Activated CD4-positive, alpha-beta T cell treated with anti-CD3 and anti-CD28 coated beads, Interleukin-2, amount 50 U/mL, for 4 hours (primary cell): ENCODE results near the gene CDKL4.
"Not testable (repeated sequence)": the region's sequence is repeated elsewhere in the genome, so short reads cannot be mapped to it uniquely, and the experiment has no call there.

Experiments used
- DNase-seq, 2 experiments: peaks; one replicate each; pipeline ENCODE4 v3.0.0-alpha.2; 2020

The CDKL4 gene

DNA sequence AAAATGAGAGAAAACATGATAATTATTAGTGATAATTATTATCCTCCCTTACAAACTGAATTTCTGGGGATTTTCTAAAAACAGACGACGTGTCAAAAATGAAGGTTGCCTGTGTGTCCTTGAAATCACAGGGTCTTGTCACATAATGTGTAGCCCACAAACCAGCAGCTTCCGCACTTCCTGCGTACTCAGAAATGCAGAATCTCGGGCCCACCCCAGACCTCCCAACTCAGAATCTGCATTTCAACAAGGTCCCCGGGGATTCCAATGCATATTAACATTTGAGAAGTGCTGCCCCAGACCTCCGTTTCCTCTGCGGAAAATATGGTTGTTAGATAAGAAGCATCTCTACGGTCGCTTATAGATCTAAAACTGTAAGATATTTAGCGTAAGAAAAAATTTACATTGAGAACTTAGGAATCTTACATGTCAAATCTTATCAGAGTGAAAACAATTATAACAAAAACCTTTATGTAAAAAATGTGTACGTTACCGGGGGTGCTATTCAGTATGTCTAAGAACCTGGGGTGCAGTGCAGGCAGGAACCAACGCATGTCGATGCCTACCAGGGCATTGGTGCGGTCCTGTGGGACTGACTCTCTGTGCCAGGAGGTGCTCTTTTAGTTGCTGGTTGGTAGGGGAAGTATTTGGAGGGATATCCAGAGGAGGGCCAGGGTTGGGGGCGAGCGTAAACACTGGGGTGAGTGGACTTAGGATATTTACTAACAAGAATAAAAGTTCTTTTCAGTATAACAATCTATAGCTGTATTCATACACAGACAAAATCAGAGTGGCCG is 15.2 kb downstream of the CDKL4 start:
- DNase-seq: no peak

DNA sequence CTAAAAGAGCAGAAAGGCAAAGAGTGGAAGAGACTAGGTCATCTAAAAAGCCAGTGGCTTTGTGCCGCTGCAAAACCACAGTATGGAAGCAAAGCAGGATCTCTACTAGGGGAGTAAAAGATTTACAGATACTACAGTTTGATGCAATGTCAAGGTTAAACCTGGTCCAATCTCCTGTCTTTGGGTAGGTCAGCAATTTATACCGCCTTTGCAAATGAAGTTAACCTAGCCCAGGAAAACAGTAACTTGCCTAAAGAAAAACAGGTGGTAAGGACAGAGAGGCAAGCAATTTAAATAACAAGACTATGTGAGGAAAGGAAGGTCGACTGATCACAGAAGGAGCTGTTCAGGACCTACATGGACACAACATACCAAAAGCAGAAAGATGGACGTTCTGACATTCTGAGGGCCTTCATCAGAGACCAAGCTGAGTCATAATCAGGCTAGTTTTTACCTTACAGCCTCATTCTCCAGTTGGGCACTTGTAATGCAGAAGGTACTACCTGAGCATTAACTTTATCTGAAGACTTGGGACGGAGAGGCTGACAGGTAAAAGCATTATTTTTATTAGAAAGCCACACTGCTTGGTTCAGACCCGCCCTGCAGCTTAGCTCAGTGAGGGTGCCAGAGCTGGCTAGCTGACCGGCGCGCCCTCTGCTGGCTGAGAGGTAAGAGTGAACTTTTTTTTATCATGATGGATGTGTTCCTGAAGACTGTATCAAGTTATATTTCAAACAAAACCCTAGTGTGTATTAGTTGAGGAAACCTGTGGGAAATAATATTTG is 15.9 kb downstream of the CDKL4 start:
- peak; percentile 80 to 81 for DNase-seq

DNA sequence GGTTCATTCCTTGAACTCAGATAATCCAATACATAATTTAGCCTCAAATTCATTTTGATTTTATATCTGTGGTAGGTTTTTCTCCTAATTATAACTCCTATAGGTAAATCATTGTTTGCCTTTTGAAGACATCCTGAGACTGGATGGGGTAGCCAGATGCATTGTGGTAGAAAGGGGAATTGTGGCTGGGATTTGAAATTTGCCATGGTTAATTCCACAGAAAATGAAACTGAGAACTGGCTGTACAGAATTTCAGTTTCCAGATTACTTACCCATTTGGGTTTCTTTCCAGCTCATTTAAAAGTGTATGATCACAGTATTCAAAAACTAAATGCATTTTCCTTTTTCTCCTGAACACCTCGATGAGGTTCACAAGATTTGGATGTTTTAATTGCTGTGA is 18.2 kb downstream of the CDKL4 start:
- no peak for DNase-seq

DNA sequence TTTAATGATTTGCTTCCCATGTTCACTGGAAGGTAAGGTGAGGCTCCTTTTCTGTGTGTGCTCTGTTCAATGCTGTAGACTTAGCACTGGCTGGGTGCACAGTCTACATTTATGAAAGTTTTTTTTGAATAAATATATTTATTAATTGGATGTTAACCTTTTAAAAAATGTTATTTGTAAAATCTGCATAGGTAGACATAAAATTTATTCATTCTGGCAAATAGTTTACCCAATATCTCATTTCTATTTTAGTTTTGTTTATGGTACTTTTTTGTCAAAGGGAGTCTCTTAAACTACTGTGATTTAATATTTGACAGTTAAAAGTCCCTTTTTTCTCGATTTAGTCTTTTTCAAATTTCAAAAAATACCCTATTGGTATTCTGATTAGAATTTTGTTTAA is 19.9 kb downstream of the CDKL4 start:
- no peak for DNase-seq

DNA sequence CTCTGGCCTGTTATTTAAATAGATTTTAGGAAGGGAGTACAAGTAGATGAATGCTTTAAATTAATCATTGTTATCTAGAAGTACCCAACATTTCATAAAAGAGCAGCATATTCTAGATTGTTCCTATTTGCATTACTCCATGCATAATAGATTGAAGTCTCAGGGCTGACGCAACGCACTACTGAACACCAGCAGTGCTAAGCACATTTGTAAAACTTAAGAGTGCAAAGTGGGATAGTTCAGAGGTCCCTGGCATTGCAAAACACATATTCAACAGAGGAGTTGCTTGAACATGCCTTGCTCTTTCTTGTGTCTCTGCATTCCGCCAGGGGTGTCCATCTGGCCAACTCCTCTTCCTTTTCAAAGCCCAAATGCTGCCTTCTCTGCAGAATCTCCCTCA is 22.3 kb downstream of the CDKL4 start:
- DNase-seq: no peak

DNA sequence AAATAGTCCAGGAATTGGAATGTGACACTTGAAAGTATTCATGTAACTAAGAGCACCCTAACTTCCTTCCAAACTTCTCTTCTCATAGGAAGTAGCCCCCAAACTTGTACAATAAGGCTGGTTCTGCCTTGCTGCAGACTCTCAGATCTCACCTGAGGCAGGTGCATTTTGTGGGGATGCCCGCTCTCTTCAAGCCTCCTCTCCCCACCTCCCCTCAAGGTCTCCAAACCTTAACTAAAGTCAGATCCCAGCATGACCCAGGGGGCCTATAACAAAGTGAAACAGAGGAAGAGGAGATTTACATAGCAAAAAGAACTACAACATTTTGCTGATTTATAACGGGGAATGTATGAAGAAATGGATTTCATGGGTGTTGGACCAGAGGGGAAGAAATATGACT is 23.6 kb downstream of the CDKL4 start:
- DNase-seq: no peak

DNA sequence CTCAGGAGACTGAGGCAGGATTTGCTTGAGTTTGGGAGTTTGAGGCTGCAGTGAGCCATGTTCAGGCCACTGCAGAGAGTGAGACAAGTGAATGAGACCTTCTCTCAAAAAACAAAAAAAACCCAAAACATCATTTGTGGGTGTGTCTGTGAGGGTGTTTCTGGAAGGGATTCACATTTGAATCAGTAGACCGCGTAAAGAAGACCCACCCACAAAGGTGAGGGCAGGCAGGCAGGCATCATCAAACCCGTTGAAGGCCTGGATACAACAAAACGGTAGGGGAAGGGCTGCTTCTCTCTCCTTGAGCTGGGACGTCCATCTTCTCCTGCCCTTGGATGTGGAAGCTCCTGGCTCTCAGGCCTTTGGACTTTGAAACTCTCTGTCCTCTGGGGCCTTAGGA is 25.4 kb downstream of the CDKL4 start:
- DNase-seq: no peak

DNA sequence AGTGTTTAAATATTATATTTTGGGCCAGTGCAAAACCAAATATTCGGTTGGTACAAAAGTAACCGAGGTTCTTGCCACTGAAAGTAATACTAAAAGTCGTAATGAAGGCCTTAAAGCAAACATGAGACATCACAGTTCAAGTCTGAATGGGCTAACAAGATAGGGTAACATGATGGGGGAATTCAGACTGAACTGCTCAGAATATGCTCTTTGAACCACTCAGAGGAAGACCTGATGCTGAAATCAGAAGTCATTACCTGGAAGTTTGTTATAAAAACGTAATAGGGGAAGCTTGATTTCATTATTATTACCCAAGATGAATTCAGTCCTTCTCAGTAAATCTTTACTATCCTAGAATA is 26.6 kb downstream of the CDKL4 start:
- no peak for DNase-seq

DNA sequence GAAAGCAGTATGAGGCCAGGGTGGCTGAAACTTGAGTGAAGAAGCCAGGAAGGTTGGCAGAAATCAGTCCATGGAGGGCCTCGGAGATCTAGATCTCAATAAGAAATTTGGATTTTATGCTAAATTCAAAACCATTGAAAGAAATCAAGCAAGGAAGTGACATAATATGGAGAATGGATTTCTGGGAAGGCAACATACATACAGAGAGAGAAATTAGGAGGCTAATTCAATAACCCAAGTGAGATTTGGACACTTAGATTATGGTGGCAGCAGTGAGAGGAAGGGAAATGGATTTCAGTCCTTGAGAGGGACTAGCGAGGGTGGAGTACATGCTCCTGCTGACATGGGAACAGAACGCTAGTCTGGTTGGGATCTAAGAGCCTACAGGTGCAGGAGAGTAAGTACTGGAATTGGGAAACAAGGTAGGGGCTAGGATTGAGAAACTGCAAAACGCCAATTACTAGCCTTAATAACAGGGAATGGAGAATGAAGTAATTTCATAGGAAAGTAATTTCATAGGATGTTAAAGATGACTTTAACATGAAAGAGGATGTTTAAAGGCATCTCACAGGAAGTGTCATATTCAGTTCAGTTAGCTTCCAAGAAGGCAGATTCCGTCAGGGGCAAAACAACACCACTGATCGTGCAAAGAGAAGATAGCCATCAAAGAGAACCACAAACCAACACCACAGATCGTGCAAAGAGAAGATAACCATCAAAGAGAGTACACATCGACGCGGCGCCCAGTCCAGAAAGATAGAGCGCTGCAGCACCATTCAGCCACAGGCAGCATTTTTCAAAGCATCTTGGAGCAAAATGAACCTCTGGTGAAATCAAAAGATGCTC is 27.2 kb downstream of the CDKL4 start:
- peak; percentile 50 to 53 for DNase-seq

DNA sequence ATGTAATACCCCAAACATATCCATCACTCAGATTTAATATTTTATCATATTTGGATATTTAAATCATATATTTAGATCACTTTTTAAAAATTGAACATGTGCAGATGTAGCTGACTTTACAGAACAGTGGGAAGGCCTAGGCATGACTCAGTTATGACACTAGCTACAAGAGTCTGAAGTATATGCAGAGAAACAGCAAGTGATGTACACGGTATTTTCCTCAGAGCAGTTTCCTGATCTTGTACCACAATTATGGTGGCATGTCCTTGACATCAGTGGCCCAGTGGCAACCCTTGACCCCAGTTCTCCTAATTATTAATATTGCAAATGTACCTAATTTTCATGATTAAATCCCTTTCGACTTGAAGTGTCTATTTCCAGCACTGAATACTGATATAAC is 28.2 kb downstream of the CDKL4 start:
- DNase-seq: no peak

DNA sequence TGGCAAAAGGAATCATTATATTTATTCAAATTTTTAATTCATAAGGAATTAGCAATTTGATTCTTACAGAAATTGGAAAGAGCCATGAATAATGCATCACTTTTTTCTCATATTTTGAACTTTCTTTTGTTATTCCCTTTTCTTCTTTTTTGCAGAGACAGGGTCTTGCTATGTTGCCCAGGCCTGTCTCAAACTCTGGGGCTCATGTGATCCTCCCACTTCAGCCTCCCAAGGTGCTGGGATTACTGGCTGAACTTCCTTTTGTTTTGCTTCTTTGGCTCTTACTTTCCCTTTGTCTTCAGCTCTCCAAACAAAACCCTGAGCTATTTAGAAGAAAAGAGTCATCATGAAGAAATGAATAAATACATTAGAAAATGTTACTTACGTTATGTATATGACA is 30.8 kb downstream of the CDKL4 start:
- no peak for DNase-seq

DNA sequence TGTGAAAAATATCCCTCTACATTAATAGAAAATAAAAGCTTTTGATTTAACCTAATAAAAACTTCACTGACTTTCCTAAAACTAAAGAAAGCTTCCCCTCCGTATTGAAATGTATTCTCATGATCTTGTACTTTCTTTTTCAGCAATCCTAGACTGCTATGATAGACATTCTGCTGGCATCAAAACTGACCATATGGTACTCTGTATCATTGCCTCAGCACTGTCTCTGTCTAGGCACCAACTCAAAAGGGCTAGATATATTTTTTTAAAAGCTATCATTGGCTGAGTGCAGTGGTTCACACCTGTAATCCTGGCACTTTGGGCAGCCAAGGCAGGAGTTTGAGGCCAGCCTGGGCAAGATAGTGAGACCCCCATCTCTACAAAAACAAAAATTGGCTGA is 32.9 kb downstream of the CDKL4 start:
- DNase-seq: no peak

DNA sequence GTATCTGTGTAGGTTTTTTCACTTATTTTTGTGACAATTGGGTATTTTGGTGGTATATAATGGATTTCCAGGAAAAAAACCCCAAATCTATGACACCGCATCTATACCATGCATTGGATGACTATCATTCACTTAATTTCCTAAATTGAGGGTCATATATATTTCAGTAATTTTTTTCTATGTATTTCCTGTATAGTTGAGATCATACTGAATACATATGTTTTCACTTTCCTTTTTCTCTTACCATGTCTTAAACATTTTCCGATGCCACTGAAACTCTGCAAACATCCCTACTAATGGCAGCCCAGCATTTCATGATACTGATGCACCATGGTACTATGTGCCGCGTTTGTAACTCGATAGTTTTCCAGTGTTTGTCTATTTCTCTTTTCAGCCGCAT is 40.4 kb downstream of the CDKL4 start:
- no peak for DNase-seq

DNA sequence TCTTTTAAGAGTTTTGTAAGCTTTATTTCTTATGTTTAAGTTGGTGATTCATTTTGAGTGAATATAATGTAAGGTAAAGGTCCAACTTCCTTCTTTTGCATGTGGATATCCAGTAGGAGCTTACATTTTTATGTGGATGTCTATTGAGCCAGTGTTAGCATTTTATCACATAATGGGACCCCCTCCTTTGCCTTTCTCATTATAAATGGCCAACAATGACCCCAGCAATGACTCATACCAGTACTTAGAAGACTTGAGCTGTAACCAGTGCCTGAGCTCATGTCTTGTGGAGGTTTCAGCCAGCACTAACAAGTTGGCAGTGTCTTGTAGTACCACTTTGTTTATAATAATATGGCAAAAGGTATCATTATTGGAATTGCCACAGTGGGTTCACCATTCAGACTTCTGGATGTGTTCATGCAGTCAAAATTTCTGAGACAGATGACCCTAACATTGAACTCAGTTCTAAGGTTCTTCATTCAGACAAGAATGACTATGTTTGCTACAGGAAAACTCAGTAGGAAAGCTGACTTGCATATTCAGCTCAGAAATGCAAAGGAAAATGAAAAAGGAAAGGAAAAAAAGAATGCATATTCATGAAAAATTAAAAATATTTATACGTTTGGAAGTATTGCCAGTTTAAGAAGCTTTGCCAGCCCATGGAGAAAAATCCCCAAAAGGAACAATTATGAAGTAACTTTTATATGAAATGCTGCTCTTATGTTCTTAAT is 41.0 kb downstream of the CDKL4 start:
- DNase-seq: no peak

DNA sequence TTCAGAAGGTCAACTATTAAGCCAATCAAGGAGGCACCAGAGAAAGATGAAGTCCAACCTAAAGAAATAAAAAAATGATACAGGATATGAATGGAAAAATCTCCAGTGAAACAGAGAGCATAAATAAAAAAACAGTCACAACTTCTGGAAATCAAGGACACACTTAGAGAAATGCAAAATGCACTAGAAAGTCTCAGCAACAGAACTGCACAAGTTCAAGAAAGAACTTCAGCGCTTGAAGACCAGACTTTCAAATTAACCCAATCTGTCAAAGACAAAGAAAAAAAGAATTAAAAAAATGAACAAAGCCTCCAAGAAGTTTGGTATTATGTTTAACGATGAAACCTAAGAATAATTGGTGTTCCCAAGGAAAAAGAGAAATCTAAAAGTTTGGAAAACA is 46.8 kb downstream of the CDKL4 start:
- not testable (repeated sequence) for DNase-seq

DNA sequence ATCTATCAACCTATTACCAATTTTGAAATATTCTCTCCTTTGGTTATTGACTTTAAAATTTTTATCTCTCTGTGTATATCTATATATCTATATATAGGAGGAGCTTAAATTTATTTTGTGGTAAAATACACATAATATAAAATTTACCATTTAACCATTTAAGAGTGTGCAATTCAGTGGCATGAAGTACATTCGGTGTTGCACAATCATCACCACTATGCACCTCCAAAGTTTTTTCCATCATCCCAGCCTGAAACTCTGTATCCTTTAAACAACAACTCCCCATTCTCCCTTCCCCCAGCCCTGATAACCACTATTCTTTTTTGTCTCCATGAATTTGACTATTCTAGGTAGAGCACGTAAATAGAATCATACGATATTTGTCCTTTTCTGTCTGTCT is 49.1 kb downstream of the CDKL4 start:
- DNase-seq: no peak

DNA sequence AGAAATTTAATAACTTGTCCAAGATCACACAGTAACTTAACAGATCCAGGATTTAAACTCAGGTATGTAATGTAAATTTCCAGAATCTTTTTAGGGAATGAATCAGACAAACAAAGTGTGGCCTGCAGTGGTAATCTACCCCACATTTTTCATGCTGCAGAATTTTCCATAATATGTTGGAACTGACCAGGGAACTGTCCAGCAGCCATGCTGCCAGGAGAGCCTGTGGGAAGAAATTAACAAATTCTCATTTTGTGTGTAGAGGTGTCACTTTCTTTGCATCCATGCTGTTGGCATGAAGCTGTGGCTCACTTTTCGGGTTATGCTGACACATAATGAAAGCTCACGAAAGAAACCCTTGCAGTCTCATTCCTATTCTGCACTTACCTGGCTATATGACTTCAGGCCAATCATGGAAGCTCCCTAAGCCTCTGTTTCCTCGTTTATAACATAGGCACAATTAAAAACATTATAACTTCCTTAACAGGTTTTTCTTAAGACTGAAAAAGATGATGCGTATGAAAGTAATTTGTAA is 54.7 kb downstream of the CDKL4 start:
- no peak for DNase-seq

DNA sequence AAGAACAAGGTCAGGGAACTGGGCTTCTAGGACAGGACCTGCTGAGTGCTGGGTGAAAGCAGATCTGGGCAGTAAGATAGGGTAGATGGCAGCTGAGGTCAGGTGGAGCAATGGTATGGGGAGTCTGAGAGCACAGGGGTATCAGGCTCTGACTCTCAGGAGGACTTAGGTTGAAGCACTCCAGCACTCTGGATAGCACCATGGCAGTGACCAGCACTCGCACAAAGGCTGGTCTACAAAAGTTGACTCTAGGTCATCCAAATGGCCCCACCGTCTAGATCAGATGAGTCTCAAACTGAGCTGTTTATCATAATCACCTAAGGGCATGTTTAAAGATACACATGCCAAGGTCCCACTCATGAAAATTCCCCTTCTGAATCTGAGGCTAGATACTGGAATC is 60.1 kb downstream of the CDKL4 start:
- DNase-seq: no peak

DNA sequence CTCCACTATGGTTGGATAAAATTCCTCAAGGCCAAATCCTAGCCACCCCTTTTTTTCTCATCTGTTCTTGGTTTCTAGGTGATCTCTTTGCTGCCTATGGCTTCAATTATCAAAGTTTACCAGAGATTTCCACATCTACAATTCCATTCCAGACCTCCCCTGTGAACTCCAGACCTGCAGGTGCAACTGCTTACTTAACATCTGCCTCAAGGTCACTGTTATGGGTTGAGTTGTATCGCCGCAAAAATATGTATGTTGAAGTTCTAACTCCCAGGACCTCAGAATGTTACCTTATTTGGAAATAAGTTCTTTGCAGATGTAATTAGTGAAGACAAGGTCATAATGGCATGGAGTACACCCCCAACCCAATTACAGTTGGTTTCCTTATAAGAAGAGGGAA is 62.5 kb downstream of the CDKL4 start:
- no peak for DNase-seq

DNA sequence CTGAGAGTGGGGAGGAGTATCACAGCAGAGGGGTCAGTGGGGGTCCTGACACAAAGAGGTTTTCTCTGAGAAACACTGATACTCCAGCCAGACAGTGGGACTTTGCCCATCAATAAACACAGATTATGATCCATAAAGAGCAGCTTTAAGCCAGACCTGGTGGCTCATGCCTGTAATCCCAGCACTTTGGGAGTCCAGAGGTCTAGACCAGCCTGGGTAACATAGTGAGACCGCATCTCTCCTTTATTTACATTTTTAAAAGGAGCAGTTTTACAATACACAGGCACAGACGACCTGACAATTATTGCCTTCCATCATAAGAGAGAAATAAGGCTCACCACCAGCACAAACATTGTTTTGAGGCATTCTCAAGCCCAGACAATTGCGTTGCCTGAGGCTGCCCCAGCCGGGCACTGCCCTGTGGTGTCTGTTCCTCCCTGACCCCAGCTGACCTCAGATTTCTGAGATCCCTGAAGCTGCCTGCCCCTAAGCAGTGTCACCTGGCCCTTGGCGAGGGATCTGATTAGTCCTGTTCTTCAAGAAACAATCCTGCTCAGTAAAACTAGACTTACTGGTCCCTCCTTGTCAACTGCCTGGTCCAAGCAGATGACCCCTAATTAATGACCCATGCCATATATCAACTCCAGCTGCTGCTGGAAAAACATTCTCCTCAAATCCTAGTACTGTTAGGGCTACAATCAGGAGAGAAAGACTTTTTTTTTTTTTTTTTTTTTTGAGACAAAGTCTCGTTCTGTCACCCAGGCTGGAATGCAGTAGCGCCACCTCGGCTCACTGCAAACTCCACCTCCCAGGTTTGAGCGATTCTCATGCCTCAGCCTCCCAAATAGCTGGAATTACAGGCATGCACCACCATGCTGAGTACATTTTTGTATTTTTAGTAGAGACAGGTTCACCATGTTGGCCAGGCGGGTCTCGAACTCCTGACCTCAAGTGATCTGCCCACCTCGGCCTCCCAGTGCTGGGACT is 63.5 kb downstream of the CDKL4 start:
- no peak for DNase-seq

DNA sequence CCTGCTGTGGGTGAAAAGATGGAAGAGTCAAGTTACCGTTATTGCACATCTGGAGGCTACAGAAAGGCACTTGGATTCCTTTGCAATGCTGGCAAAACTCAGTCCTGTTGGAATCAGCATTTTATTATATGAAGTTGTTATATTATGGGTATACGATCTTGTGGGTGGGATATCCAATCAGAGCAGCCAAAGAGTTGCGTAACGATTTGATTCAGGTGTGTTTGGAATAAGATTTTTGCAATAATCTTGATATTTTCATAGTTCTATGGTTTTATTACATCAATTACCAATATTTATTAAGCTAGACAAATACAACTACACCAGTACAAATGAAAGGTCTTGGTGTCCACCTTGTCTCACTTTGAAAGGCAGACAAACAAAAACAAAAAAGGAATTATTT is 65.0 kb downstream of the CDKL4 start:
- DNase-seq: no peak
